Body of pancreas (tissue), 4 donors: Measurements from ENCODE around the gene ITPRIPL2. TPM values are rescaled to one million over a fixed set of nuclear protein-coding genes. Genes with fewer than 3 reads are reported as not detected.

Experiments used
- ATAC-seq: fragments of 150-250 bp; one replicate; pipeline ENCODE4 v1.9.1; 2016
- DNase-seq, 4 donors: peaks; one replicate each; pipeline ENCODE4 v3.0.0-alpha.2; 2019
- H3K27ac ChIP-seq, 4 donors: fragments of 200-600 bp; sonication (generic); 1 replicate in 3 of 4; 2 replicates in 1 of 4; pipeline versions ENCODE4 v1.5.1 to v1.6.1; 2016 to 2019; ENCODE audit warnings: mild to moderate bottlenecking in 1 of 4, mixed read lengths in 1 of 4, moderate library complexity in 1 of 4
- H3K27me3 ChIP-seq, 2 donors: fragments of 200-600 bp; sonication (generic); one replicate each; pipeline ENCODE4 v1.6.0; 2016; ENCODE audit warnings: mild to moderate bottlenecking in 1 of 2
- H3K36me3 ChIP-seq, 2 donors: fragments of 200-600 bp; sonication (generic); replicated peaks in 1 of 2; 2 replicates each; pipeline ENCODE4 v1.5.1; 2016; ENCODE audit warnings: low read depth in 2 of 2; ENCODE audit not compliant: insufficient read depth in 1 of 2
- H3K4me1 ChIP-seq: fragments of 200-600 bp; sonication (generic); one replicate; pipeline ENCODE4 v1.6.0; 2016
- H3K4me3 ChIP-seq, 2 donors: fragments of 200-600 bp; sonication (generic); 1 replicate in 1 of 2; 2 replicates in 1 of 2; pipeline ENCODE4 v1.5.1; 2016 to 2019
- H3K9me3 ChIP-seq, 3 donors: fragments of 200-600 bp; sonication (generic); 1 replicate in 2 of 3; 2 replicates in 1 of 3; pipeline ENCODE4 v1.5.1; 2016
- CTCF ChIP-seq, 7 experiments: fragments of 450-650 bp in 4 of 7; fragments of 200-600 bp in 3 of 7; sonication (generic) in 3 of 7; IDR thresholded peaks; one replicate each; pipeline ENCODE4 v1.5.1; 2016 to 2019; ENCODE audit warnings: antibody characterized with exemption in 7 of 7
- POLR2A ChIP-seq, 3 donors: fragments of 450-650 bp; IDR thresholded peaks; one replicate each; pipeline ENCODE4 v1.6.1; 2016; ENCODE audit warnings: antibody characterized with exemption in 3 of 3, mild to moderate bottlenecking in 2 of 3
- WGBS, 2 donors: methylation state at CpG; one replicate each; pipeline ENCODE4 v1.1.5; 2017; 5-methylcytosine and 5-hydroxymethylcytosine counted together
- intact Hi-C: fragments of 100-400 bp; cut with DNase I; formaldehyde crosslinking; loops from one replicate; pipeline ENCODE4 v1.15.1; 2023
- total RNA-seq, 2 donors: library from RNA; depleted of rRNA; stranded (reverse); fragments of >200 nt; gene quantifications; one replicate each; pipeline ENCODE4 v1.1.0, GENCODE V29; 2016

The ITPRIPL2 gene
- total RNA-seq, 2 donors from 2014 or later: 22.7 to 35.5 TPM

- Histone ChIP-seq H3K9me3 (no peaks in the 10 kb centered on the region), H3K4me3 (no peak overlapping the region), H3K36me3 (no peaks in the 10 kb centered on the region), H3K27me3 (no peaks in the 10 kb centered on the region), H3K27ac (no peak overlapping the region), H3K4me1 (no peaks in the 10 kb centered on the region)
- WGBS, 2 donors: 58 to 71% methylated on average over 6 of the region's 6 CpGs
- ATAC-seq (no peak), DNase-seq (no peak)
- intact Hi-C loops: no loop called here
- TF ChIP-seq POLR2A (IDR thresholded peaks at IDR 0.05) (no peak), CTCF (IDR thresholded peaks at IDR 0.05) (no peak)
Measured at GRCh38 chr16:19137201-19138128, 23.7 kb downstream of the ITPRIPL2 start.

GRCh38 chr16:19138601-19139000 lies 24.8 kb downstream of the ITPRIPL2 start:
- Histone ChIP-seq H3K4me1 (no peaks in the 10 kb centered on the region), H3K27me3 (no peaks in the 10 kb centered on the region), H3K36me3 (no peaks in the 10 kb centered on the region), H3K9me3 (no peaks in the 10 kb centered on the region), H3K27ac (no peak overlapping the region), H3K4me3 (no peak overlapping the region)
- WGBS, 2 donors: 9 to 17% methylated on average over 4 of the region's 4 CpGs
- TF ChIP-seq POLR2A (IDR thresholded peaks at IDR 0.05) (no peak), CTCF (IDR thresholded peaks at IDR 0.05) (no peak)
- DNase-seq (peak in 3 of 4 donors; percentile 51 to 75 (median 52)), ATAC-seq (peak; percentile 59)
- intact Hi-C loops: no loop called here

GRCh38 chr16:19139436-19140091 lies 25.8 kb downstream of the ITPRIPL2 start:
- no peaks in the 10 kb centered on the region for H3K27me3 ChIP-seq
- H3K27ac ChIP-seq: no peak overlapping the region
- no peaks in the 10 kb centered on the region for H3K9me3 ChIP-seq
- no peak for DNase-seq
- no peaks in the 10 kb centered on the region for H3K4me1 ChIP-seq
- ATAC-seq: no peak
- no peak overlapping the region for H3K4me3 ChIP-seq
- TF ChIP-seq CTCF (IDR thresholded peaks at IDR 0.05) (no peak), POLR2A (IDR thresholded peaks at IDR 0.05) (no peak)
- intact Hi-C loops: no loop called here
- WGBS, 2 donors: 60 to 71% methylated on average over 5 of the region's 5 CpGs
- H3K36me3 ChIP-seq: no peaks in the 10 kb centered on the region

DNA sequence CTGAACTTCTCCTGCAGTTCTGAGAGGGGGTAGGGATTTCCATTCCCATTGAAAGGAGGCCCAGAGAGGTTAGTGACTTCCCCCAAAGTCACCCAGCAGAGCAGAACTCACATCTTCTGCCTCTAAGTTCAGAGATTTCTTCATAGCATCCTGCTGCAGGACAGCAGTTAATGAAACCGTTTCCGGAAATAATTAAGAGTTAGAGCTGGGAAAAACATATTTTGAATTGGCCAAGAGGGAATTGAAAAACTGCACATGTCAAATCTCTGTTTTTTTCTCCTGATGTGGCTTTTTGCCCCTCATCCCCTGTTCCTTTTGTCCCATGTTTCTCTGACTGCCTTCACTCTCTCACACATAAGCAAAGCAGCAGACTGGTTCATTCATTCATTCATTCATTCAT lies 26.6 kb downstream of the ITPRIPL2 start:
- no peaks in the 10 kb centered on the region for H3K27me3 ChIP-seq
- no peak overlapping the region for H3K4me3 ChIP-seq
- H3K27ac ChIP-seq: no peak overlapping the region
- no peak for TF ChIP-seq POLR2A (IDR thresholded peaks at IDR 0.05)
- TF ChIP-seq CTCF (IDR thresholded peaks at IDR 0.05): no peak
- intact Hi-C loops: no loop called here
- DNase-seq (no peak), ATAC-seq (no peak)
- 54 to 62% methylated on average over 2 of the region's 2 CpGs for WGBS, 2 donors
- H3K9me3 ChIP-seq: no peaks in the 10 kb centered on the region
- H3K36me3 ChIP-seq: no peaks in the 10 kb centered on the region
- no peaks in the 10 kb centered on the region for H3K4me1 ChIP-seq
